Parathyroid adenoma (tissue), 2 donors: ENCODE measurements around the gene CCDC13.

ENCODE experiments used
- H2AFZ ChIP-seq: fragments of 300-600 bp; sonication (generic); one replicate; pipeline ENCODE4 v1.7.0; 2017; ENCODE audit warnings: antibody characterized with exemption, mild to moderate bottlenecking
- H3K27ac ChIP-seq: fragments of 300-600 bp; sonication (generic); one replicate; pipeline ENCODE4 v1.7.0; 2017
- H3K27me3 ChIP-seq: fragments of 300-600 bp; sonication (generic); one replicate; pipeline ENCODE4 v1.7.0; 2017; ENCODE audit warnings: low read length; ENCODE audit not compliant: control insufficient read depth, insufficient read depth
- H3K36me3 ChIP-seq: fragments of 300-600 bp; sonication (generic); one replicate; pipeline ENCODE4 v1.7.0; 2017; ENCODE audit warnings: low read length; ENCODE audit not compliant: control insufficient read depth, insufficient read depth
- H3K4me1 ChIP-seq: fragments of 300-600 bp; sonication (generic); one replicate; pipeline ENCODE4 v1.7.0; 2017; ENCODE audit warnings: control low read depth
- H3K4me2 ChIP-seq: fragments of 300-600 bp; sonication (generic); one replicate; pipeline ENCODE4 v1.7.0; 2017; ENCODE audit warnings: low read length
- H3K4me3 ChIP-seq: fragments of 300-600 bp; sonication (generic); one replicate; pipeline ENCODE4 v1.7.0; 2017; ENCODE audit warnings: low read depth, low read length
- H3K79me2 ChIP-seq: fragments of 300-600 bp; sonication (generic); one replicate; pipeline ENCODE4 v1.7.0; 2017; ENCODE audit warnings: control low read depth
- H3K9ac ChIP-seq: fragments of 300-600 bp; sonication (generic); one replicate; pipeline ENCODE4 v1.7.0; 2017; ENCODE audit warnings: mild to moderate bottlenecking
- H3K9me3 ChIP-seq: fragments of 300-600 bp; sonication (generic); one replicate; pipeline ENCODE4 v1.7.0; 2017; ENCODE audit warnings: low read length; ENCODE audit not compliant: control insufficient read depth
- TF ChIP-seq, protein P1 (sequence below): fragments of 300-600 bp; sonication (generic); IDR thresholded peaks from one replicate; pipeline ENCODE4 v1.7.0; 2017; ENCODE audit warnings: antibody characterized with exemption, mild to moderate bottlenecking
- donor health status: primary hyperparathyroidism.

The CCDC13 gene

DNA sequence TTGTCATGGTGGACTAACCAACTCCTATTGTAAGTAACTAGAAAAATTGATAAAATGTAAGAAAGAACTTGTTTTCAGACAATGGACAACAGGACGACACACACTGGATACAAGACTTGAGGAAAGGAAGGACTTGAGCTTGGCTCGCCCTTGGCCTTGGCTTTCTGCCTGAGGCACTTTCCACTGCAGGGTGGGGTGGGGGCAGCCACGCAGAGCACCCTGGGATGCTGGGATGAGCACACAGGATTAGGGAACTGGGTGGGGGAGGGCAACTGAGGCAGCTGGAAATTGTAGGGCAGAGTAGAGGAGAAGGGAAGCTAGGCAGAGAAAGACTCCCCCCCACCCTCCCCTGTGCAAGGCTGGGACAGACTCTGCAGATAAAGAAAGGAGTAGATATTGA lies 45.0 kb downstream of the CCDC13 start:
- H3K27ac ChIP-seq = no peak overlapping the region
- H3K36me3 ChIP-seq = no peaks in the 10 kb centered on the region
- H3K4me2 ChIP-seq = no peak overlapping the region
- H3K9ac ChIP-seq = no peak overlapping the region
- H3K9me3 ChIP-seq = no peaks in the 10 kb centered on the region
- TF ChIP-seq, protein P1, sequence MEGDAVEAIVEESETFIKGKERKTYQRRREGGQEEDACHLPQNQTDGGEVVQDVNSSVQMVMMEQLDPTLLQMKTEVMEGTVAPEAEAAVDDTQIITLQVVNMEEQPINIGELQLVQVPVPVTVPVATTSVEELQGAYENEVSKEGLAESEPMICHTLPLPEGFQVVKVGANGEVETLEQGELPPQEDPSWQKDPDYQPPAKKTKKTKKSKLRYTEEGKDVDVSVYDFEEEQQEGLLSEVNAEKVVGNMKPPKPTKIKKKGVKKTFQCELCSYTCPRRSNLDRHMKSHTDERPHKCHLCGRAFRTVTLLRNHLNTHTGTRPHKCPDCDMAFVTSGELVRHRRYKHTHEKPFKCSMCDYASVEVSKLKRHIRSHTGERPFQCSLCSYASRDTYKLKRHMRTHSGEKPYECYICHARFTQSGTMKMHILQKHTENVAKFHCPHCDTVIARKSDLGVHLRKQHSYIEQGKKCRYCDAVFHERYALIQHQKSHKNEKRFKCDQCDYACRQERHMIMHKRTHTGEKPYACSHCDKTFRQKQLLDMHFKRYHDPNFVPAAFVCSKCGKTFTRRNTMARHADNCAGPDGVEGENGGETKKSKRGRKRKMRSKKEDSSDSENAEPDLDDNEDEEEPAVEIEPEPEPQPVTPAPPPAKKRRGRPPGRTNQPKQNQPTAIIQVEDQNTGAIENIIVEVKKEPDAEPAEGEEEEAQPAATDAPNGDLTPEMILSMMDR = no peak
- peaks cover 24% of the 10 kb centered on the region for H3K4me1 ChIP-seq
- no peaks in the 10 kb centered on the region for H3K79me2 ChIP-seq
- no peak overlapping the region for H2AFZ ChIP-seq
- no peaks in the 10 kb centered on the region for H3K27me3 ChIP-seq
- H3K4me3 ChIP-seq = no peak overlapping the region

DNA sequence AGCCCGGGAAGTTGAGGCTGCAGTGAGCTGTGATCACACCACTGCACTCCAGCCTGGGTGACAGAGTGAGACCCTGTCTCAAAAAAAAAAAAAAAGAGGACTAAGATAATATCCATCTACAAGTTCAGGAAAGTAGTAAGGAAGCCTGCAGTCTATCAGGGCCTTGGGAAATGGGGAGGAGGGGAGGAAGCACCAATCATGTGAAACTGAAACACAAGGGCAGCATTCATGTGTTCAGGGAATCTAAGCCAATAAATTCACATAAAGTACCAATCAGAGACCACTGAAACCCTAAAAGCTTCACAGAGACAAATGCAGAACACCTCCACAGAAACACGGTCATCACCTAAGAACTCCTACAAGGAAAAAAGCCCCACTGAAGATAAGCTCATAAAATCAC lies 47.6 kb downstream of the CCDC13 start:
- no peak overlapping the region for H3K4me2 ChIP-seq
- peaks cover 18% of the 10 kb centered on the region for H3K4me1 ChIP-seq
- TF ChIP-seq, protein P1 = no peak
- H3K36me3 ChIP-seq = no peaks in the 10 kb centered on the region
- H3K27me3 ChIP-seq = no peaks in the 10 kb centered on the region
- H3K9me3 ChIP-seq = no peaks in the 10 kb centered on the region
- no peak overlapping the region for H2AFZ ChIP-seq
- H3K9ac ChIP-seq = no peak overlapping the region
- H3K4me3 ChIP-seq = no peak overlapping the region
- H3K79me2 ChIP-seq = no peaks in the 10 kb centered on the region
- no peak overlapping the region for H3K27ac ChIP-seq

DNA sequence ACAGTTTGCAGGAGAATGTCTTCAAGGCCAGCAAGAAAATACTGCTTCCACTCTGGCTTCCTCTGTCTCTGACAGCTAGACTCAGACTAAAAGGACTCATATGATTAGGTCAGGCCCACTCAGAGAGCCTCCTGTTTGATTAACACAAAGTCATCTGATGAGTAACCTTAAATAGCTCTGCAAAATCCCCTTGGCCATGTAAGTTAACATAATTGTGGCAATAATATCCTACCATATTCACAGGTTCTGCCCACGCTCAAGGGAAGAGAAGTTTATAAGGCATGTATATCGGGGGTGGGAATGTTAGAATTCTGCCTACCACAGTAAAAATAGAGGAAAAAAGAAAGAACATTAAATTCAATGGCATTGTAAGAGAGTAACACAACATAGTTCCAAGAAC lies 49.8 kb downstream of the CCDC13 start:
- no peak overlapping the region for H3K4me2 ChIP-seq
- H3K27ac ChIP-seq = no peak overlapping the region
- H3K9me3 ChIP-seq = no peaks in the 10 kb centered on the region
- TF ChIP-seq, protein P1 = no peak
- H3K4me3 ChIP-seq = no peak overlapping the region
- H3K9ac ChIP-seq = no peak overlapping the region
- H3K27me3 ChIP-seq = no peaks in the 10 kb centered on the region
- no peaks in the 10 kb centered on the region for H3K4me1 ChIP-seq
- H3K79me2 ChIP-seq = no peaks in the 10 kb centered on the region
- H2AFZ ChIP-seq = no peak overlapping the region
- no peaks in the 10 kb centered on the region for H3K36me3 ChIP-seq
